GM12874 (cell line): Measurements from ENCODE around the gene GAREM2.

Source experiments
- TF ChIP-seq, protein P1 (sequence below): IDR thresholded peaks from 2 replicates; pipeline ENCODE4 v1.5.1; 2011; ENCODE audit warnings: low read depth, mild to moderate bottlenecking, control low read depth, low read length, moderate library complexity; ENCODE audit not compliant: insufficient read depth

The GAREM2 gene

DNA sequence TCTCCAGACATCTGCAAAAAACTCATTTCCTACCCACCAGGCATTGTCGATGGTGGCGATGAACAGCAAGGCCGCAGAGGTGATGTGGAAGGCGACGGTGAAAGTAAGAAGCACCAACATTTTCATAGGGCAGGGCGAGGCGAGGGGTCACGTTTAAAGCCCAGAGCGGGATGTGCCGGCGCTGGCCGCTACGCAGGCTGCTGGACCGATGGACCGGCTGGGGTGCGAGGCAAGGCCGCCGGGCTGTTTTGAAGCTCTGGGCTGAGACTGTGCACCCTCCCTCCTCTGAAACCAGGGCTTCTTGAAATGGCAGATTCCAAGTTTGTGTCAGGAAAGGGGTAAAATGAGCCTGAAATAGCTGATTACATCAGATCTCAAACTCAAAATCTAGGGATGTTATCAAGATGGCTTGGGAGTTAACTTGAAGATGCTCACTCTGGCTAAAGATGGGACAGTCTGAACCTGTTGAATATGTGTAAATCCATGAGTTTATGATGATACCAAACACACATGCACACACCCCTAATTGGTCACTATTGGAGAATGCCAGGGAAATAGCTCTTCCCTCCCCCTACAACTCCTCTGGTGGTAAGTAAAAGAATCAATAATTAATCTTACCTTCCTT is 31.6 kb upstream of the GAREM2 start:
- TF ChIP-seq, protein P1, sequence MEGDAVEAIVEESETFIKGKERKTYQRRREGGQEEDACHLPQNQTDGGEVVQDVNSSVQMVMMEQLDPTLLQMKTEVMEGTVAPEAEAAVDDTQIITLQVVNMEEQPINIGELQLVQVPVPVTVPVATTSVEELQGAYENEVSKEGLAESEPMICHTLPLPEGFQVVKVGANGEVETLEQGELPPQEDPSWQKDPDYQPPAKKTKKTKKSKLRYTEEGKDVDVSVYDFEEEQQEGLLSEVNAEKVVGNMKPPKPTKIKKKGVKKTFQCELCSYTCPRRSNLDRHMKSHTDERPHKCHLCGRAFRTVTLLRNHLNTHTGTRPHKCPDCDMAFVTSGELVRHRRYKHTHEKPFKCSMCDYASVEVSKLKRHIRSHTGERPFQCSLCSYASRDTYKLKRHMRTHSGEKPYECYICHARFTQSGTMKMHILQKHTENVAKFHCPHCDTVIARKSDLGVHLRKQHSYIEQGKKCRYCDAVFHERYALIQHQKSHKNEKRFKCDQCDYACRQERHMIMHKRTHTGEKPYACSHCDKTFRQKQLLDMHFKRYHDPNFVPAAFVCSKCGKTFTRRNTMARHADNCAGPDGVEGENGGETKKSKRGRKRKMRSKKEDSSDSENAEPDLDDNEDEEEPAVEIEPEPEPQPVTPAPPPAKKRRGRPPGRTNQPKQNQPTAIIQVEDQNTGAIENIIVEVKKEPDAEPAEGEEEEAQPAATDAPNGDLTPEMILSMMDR: no peak

DNA sequence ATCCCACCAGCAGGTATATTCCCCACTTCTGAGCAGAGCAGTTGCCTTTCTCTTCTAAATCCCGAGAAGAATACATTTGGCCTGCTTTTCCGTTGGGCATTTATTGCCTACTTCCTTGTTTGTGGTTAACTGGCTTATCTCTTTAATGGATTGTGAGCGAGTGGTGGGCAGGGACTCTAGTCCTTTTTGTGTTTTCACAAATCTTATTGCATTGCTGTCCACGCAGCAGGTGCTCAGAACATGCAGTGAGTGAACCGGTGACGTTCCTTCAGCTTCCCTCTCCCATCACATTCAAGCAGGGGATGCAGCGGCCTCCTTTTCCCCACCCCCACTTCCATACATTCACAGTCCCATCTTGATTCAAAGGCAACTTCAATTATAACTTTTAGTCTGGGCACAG is 28.9 kb upstream of the GAREM2 start:
- TF ChIP-seq, protein P1: no peak

DNA sequence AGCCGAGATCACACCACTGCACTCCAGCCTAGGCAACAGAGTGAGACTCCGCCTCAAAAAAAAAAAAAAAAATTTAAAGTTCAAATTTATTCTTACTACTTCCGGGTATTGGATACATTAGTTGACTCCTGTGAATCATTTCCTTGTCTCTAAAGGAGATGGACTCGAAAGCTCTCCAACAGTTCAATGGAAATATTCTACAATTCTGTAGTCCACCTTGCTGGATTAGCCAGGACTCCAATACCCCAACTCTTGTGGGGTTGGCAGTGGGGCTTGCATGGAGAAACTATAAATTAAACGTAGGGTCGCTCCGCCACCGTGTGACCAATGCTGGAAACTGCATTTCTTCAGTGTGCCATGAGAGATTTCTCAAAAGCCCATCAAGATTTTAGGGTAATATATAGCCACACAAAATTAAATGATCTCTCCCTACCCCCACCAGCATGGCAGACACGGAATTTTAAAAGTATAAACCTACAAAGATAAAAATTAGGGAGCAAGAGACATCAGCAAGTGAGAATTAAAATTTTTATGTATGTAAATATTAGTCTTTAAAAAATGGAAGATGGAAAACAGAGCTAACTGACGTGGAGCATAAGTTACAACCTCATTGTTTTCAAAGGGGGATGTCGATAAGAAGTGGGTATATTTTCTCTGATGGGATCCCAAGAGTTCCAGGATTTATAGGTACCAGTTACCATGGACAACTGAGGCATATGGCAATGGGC is 27.8 kb upstream of the GAREM2 start:
- TF ChIP-seq, protein P1: peak; percentile 60

DNA sequence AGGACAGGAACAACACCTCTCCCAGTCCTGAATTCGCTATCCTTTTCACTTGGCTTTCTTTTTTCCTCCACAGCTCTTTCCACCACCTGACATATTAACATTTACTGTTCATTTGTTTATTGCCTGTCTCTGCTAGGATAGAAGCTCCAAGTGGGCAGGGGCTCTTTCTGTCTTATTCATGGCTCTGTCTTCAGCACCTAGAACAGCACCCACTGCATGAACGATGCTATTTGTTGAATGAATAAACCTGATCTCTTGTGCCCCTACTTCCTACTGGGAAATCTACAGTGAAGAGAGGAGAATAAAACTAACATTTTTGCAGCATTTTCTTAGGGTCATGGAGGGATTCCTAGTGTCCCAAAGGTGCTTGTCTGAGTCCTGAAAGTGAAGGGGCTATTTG is 24.4 kb upstream of the GAREM2 start:
- TF ChIP-seq, protein P1: no peak

DNA sequence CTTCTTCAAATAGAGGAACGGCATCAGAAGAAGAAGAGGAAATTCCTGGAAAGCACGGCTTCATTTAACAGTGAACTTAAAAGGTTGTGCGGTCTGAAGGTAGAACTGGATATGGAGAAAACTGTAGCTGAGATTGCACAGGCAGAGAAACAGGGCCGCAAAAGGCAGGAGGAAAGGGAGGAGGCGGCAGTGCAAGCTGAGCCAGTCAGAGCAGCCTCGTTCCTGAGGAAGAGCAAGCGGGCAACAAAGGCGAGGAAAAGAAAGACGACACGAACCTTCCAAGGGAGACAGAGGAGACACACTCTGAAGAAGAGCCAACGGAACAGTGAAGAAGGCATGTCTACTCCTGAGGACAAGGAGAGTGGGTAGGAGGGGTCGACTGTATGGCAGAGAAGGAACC is 22.6 kb upstream of the GAREM2 start:
- TF ChIP-seq, protein P1: no peak

DNA sequence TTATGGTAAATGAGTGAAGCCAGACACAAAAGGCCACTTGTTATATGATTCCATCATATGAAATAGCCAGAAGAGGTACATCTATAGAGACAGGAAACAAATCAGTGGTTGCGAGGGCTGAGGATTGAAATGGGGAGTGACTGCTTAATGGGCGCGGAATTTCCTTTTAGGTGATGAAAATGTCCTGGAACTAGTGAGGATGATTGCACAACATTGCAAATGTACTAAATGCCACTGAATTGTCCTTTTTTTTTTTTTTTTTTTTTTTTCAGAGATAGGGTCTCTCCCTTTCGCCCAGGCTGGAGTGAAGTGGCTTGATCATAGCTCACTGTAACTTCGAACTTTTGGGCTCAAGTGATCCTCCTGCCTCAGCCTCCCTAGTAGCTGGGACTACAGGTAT is 15.3 kb upstream of the GAREM2 start:
- TF ChIP-seq, protein P1: no peak

DNA sequence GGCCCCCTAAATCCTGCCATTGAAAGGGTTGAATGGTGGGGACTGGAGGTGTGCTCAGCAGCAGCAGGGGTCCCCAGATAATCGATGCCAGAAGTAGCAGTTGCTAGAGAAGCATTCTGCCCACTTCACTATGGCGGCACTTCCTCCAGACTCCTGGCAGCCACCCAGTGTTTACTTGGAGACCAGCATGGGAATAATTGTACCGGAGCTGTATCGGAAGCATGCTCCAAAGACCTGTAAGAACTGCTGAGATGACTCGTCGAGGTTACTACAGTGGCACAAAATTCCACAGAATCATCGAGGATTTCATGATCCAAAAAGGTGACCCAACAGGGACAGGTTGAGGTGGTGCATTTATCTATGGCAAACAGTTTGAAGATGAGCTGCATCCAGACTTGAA is 11.0 kb upstream of the GAREM2 start:
- TF ChIP-seq, protein P1: no peak
